IPS-18c (cell line): ENCODE data around the gene LMBR1.
"Not testable (repeated sequence)": the region's sequence is repeated elsewhere in the genome, so short reads cannot be mapped to it uniquely, and the experiment has no call there.

Experiments used
- H3K4me3 ChIP-seq: 2 replicates; pipeline ENCODE4 v1.7.0; 2013; ENCODE audit warnings: low read depth, mild to moderate bottlenecking, low read length, moderate library complexity; ENCODE audit not compliant: insufficient read depth
- H3K9me3 ChIP-seq: one replicate; pipeline ENCODE4 v1.6.1; 2013; ENCODE audit warnings: mild to moderate bottlenecking, low read length, moderate library complexity; ENCODE audit not compliant: control insufficient read depth, insufficient read depth

LMBR1 gene

DNA sequence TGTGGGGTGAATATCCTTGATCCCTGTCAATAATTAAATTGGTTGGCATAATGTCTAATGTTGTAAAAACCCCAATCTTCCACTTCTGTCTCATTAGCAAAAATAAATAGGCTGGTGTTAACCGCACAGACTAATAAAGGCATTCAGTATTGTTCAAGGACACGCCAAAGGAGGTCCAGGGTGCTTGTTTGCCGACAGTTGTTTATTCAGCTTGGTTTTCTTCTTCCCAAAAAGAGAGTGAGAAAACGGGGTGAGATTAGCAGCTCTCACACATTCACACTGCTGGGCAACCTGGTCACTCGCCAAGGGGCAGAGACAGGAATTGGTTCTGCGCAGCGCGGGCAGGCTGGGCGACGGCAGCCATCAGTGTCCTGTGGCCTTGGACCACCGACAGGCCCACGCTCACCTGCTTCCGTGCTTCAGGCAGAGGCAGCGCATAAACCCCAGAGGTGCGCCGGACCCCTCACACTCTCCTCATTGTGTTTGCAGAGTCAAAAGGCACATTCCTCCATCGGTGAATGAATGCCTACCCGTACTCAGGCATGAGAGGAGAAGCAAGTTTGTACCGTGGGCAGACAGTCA lies 26.2 kb upstream of the LMBR1 start:
- peaks cover 2% of the 10 kb centered on the region for H3K9me3 ChIP-seq
- no peak overlapping the region for H3K4me3 ChIP-seq

DNA sequence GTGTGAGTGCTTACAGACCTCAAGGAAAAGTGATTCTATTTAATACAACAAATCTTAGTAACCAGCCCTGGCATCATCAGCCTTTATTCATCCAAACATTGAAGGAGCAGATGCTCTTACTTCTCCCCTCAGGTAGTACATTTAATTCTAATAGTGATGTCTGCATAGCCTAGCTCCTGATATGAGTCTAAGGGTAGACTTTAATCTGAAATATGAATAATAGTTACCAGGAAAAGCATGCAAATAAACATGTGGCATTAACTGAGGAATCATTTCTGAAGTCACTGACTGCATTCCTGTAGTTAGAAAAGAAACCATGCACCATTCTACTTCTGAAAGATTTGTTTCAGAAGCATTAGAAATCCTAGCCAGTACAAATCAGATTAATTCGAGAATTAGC lies 25.7 kb upstream of the LMBR1 start:
- Histone ChIP-seq H3K4me3 (no peak overlapping the region), H3K9me3 (peaks cover 2% of the 10 kb centered on the region)

DNA sequence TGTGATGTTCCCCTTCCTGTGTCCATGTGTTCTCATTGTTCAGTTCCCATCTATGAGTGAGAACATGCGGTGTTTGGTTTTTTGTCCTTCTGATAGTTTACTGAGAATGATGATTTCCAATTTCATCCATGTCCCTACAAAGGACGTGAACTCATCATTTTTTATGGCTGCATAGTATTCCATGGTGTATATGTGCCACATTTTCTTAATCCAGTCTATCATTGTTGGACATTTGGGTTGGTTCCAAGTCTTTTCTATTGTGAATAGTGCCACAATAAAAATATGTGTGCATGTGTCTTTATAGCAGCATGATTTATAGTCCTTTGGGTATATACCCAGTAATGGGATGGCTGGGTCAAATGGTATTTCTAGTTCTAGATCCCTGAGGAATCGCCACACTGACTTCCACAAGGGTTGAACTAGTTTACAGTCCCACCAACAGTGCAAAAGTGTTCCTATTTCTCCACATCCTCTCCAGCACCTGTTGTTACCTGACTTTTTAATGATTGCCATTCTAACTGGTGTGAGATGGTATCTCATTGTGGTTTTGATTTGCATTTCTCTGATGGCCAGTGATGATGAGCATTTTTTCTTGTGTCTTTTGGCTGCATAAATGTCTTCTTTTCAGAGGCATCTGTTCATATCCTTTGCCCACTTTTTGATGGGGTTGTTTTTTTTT lies 16.7 kb upstream of the LMBR1 start:
- H3K4me3 ChIP-seq, H3K9me3 ChIP-seq: not testable (repeated sequence)

DNA sequence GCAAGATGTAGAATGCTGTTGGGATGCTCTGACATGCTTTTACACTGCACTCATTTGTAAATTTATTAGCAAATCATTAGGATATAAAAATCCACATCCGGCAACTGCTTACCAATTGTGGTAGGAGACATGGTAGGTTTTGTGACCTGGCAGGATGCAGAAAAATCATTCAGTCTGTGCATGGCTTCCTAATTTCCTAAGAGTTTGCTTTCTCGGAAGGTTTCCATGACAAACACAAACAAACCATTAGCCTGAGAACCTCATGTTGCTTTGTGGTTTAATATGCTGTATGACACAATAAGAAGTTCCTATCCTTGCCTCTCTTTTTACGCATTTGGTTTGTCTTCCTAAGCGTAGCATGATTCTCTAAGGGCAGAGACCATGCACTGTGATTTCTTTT lies 14.7 kb upstream of the LMBR1 start:
- H3K4me3 ChIP-seq, result no peak overlapping the region
- H3K9me3 ChIP-seq, result no peaks in the 10 kb centered on the region

DNA sequence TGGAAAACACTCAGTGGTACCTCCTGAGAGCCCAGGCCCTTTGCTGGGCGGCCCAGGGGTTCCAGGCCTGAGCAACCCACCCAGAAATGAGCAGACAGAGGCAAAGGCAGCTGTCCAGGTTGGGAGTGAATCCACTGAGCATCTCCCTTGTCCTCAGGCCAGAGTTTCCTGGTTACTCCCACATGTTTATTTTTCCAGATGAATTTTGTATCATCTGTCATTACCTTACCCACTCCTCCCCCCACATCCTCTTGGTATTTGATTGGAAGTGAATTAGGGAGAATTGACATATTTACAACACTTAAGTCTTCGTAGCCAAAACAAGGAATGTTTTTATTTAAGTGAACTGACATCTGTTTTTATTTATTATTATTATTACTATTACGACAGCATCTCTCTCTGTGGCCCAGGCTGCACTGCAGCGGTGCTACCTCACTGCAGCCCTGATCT lies 13.2 kb upstream of the LMBR1 start:
- Histone ChIP-seq H3K9me3 (no peaks in the 10 kb centered on the region), H3K4me3 (no peak overlapping the region)

DNA sequence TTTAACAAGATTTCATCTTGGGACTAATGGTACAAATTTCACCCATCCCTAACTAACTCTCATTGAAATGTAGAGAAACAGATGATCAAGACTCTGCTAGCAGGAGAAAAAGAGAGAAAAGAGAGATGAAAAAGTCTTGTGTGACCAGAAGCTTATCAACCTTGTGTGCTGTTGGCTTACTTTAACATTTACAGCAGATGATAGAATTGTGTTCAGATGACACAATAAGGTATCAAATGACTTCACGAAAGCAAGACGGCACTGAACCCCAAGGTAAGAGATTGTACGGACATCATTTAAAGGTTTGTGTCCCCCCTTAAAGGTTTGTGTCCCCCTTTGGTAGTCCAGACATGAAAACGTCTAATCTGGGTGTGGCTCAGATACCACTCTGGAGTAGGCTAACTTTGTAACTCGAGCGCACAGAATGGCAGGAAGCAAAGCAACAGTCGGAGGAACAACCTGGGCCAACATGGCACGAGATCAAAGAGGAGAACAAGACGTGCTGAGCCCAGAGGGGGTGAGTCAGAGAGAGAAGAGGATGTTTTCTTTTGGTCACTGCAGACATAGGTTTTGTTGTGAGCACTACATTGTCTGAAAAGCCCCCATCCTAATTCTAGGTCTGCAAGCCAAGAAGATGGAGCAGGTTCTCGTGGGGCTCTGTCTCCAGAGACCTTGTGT lies 10.4 kb upstream of the LMBR1 start:
- H3K9me3 ChIP-seq, result no peaks in the 10 kb centered on the region
- H3K4me3 ChIP-seq, result no peak overlapping the region

DNA sequence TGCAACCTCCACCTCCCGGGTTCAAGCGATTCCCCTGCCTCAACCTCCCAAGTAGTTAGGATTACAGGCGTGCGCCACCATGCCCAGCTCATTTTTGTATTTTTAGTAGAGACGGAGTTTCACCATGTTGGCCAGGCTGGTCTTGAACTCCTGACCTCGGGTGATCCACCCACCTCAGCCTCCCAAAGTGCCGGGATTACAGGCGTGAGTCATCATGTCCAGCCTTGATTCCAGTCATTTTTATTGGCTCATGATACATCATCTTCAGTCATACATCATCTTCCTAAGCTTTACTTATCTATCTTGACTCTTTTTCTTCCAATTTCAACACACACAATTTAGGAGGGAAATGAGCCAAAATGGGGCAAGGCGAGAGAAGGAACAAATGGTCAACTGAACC lies 7.1 kb upstream of the LMBR1 start:
- not testable (repeated sequence) for H3K4me3 ChIP-seq, H3K9me3 ChIP-seq

DNA sequence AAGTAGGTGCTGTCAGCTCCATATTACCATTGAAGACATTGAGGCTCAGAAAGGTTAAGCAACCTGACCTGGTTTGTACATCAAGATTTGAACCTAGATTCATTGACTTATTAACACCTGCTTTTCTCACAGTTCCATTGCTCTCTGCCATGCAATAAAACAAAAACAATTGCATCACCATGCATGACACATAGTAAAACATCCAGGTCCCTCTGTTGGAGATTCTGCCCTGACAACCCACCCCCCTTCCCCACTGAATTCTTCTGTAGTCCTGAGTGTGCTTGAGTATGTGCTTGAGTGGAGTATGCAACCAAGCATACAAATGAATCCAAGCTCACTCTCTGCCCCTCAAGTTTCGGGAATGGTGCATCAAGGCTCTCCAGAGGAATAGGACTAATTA lies 6.0 kb upstream of the LMBR1 start:
- no peaks in the 10 kb centered on the region for H3K9me3 ChIP-seq
- no peak overlapping the region for H3K4me3 ChIP-seq

DNA sequence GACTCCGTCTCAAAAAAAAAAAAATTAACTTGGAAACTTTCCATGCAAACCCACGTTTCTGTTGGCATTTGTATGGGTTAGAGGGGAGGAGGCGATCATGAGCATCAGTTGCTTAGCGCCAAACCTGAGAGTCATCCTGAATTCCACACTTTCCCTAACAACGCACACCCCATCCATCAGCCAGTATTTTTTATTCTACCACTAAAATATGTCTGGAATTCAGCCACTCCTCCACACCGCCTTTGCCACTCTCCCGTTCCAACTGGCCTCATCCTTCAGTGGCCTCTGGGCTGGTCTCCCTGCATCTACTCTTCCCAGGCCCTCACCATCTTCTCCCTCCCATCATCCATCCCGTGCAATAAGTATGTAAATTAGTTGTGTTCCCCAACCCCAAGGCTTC lies 4.7 kb upstream of the LMBR1 start:
- Histone ChIP-seq H3K4me3 (no peak overlapping the region), H3K9me3 (no peaks in the 10 kb centered on the region)

DNA sequence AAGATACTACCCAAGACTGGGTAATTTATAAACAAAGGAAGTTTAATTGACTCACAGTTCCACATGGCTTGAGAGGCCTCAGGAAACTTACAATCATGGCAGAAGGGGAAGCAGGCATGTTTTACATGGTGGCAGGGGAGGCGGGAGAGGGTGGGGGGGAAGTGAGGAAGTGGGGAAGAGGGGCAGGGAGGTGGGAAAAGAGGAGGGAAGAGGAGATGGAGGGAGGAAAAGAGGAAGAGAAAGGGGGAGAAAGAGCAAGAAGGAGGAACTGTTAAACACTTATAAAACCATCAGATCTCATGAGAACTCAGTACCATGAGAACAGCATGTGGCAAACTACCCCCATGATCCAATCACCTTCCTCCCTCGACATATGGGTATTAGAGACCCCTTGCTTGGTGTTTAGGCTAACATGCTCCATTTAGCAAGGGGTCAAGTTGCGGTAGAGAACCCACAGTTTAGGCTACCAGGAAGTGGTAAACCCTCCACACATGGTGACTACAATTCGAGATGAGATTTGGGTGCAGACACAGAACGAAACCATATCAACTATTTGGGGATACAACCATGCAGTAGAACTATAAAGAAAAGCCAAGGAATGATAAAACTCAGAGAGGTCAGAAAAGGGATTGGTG lies 3.5 kb upstream of the LMBR1 start:
- Histone ChIP-seq H3K4me3 (no peak overlapping the region), H3K9me3 (no peaks in the 10 kb centered on the region)

DNA sequence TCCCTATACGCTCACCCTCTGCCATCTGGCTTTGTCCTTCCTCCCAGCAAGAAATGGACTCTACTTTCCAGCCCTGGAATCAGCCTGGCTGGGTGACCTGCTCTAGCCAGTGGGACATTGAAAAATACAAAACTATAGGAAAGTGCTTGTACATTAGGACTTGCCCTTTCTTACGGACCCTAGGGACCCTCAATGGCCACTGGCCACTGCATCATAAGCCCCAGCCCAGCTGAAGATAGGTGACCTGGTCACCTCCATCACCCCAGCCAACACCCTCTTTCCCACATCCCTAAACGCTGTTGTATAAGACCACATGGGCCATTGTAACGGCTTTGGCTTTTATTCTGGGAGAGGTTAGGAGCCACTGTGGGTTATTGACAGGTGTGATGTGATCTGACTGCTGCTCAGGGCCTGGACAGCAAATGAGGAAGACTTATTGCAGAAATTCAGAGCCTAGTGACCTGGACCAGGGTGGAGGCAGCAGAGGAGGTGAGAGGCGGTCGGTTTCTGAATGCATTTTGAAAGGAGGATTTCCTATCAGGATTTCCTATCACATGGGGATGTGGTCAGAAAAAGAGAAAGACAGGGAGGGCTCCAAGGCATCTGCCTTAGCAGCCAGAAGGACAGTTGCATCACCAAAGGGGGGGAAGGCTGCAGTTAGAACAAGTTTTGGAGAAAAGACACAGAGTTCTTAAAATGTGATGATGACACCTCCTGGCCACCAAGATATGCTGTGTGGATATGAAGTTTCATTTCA lies 2.2 kb upstream of the LMBR1 start:
- H3K9me3 ChIP-seq, result no peaks in the 10 kb centered on the region
- H3K4me3 ChIP-seq, result no peak overlapping the region

DNA sequence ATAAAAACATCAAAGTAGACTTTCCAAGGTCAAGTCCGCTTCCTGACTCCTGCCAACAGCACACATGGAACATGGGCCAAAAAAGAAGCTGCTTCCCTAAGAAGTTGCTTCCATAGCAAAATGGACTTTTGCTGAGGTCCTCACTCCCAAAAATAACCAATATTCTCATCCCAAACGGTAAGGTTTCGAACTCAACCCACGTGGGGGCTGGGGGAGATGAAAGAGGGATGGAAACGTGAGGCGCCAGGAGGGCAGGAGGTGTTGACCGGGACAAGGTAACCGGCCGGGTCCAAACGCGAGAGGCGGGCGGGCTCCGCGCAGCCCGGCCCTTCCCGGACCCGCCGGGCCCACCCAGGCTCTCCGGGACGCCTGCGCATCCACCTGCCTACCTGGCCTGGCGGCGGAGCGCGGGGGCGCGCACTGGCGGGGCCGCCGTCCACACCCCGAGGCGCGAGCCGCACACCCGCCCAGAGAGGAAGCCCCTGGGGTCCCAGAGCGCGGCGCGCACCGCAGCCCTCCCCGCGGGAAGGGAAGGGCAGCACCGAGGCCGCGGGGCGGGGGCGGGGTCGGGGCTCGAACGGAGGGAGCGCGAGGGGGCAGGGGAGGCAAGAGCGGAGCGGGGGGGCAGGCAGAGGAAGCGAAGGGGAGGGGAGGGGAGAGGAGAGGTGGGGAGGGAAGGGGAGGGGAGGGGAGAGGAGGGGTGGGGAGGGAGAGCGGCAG lies 742 bp downstream of the LMBR1 start:
- Histone ChIP-seq H3K4me3 (peak overlapping the region; percentile 83), H3K9me3 (no peaks in the 10 kb centered on the region)

DNA sequence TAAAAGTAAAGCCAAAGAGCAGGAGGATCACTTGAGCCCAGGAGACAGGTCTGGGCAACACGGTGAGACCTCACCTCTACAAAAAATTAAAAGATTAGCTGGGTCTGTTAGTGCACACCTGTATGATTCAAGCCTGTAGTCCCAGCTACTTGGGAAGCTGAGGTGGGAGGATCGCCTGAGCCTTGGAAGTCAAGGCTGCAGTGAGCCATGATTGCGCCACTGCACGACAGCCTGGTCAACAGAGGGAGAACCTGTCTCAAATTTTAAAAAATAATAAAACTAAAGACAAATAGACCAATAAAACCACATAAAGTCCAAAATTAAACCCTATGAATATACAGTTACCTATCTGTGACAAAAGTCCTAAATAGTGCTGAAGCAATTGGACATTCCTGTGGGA lies 3.2 kb downstream of the LMBR1 start:
- Histone ChIP-seq H3K9me3 (no peaks in the 10 kb centered on the region), H3K4me3 (no peak overlapping the region)

DNA sequence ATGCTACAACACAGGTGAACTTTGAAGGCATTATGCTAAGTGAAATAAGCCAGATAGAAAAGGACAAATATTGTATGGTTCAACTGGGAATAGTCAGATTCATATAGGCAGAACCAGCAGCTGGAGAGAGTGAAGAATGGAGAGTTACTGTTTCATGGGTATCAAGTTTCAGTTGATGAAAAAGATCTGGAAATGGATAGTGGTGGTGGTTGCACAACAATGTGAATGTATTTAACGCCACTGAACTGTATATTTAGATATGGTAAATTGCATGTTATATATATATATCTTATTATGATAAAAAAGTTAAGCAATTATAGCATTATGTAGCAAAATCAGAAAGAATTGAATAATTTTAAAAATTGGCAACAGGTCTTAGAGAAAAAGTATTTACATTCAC lies 3.9 kb downstream of the LMBR1 start:
- no peak overlapping the region for H3K4me3 ChIP-seq
- H3K9me3 ChIP-seq, result no peaks in the 10 kb centered on the region

DNA sequence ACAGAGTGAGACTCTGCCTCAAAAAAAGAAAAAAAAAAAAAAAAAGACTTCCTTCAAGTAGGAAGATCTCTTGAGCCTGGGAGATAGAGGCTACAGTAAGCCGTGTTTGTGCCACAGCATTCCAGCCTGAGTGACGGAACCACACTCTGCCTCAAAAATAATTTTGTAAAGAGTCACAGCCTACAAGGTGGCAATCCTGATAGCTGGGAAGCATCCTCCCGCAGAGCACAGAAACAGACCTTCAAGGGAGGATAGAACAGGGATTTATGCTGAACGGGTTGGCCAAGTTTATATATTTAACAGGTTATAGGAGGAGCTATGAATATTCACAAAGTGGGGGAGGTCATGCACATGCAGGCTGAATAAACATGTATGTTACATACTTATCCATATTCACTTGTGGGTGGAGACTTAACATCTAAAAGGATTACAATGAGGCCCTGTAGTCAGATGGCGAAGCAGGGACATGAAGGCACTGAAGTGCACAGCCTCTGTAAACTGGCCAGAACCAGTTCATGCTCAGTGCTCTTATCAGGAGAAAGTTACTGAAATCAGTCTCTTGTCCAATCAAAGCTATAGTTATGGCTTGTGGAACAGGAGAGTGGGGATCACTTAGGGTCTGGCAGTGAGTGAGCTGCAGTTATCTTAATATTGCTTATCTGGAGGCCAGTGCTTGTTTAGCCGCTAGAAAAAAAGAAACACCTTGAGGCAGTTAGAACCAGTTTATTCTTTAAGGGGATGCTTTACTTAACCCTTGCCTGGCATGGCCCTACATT lies 6.8 kb downstream of the LMBR1 start:
- peaks cover 3% of the 10 kb centered on the region for H3K9me3 ChIP-seq

DNA sequence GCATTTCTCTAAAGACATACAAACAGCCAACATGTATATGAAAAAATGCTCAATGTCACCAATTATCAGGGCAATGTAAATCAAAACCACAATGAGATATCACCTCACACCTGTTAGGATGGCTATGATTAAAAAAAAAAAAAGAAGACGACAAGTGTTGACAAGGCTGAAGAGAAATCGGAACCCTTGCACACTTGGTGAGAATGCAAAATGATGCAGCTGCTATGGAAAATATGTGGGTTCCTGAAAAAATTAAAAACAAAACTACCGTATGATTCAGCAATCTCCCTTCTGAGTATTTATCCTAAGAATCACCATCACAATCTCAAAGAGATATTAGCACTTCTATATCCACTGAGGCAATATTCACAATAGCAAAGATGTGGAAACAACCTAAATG lies 11.3 kb downstream of the LMBR1 start:
- H3K9me3 ChIP-seq, result peaks cover 3% of the 10 kb centered on the region
- no peak overlapping the region for H3K4me3 ChIP-seq

More for the DNA sequence above, 6.8 kb downstream of the LMBR1 start:
- no peak overlapping the region for H3K4me3 ChIP-seq
